ENCODE results near the gene TRIM49D2. TPM values are rescaled to one million over a fixed set of nuclear protein-coding genes. Genes with fewer than 3 reads are reported as not detected.

TRIM49D2 gene, protein sequence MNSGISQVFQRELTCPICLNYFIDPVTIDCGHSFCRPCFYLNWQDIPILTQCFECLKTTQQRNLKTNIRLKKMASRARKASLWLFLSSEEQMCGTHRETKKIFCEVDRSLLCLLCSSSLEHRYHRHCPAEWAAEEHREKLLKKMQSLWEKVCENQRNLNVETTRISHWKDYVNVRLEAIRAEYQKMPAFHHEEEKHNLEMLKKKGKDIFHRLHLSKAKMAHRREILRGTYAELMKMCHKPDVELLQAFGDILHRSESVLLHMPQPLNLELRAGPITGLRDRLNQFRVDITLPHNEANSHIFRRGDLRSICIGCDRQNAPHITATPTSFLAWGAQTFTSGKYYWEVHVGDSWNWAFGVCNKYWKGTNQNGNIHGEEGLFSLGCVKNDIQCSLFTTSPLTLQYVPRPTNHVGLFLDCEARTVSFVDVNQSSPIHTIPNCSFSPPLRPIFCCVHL
- total RNA-seq: not detected in 2 replicates

DNA sequence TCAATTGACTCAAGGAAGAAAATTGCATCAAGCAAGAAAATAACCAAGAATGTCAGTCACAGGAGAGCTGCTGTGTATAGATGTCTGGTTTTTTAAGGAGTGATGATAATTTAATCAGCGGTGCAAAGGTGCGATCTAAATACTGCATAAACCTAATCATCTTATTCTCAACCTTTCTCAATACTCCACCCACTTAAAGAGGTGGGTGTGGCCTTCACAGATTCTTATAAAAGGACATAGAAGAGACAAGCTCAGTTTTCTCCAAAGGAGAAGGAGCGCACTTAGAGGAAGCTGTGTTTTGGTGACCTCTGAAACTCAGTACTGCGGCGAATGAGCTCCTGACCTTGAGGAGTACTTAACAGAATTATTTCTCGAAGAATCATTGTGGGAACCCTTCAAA lies at the start of gene TRIM49D2:
Gene TRIM49D2, plus strand, starts transcription at position 301 of the 400 bp plus-strand sequence. CDS start 2,698 bp downstream, outside the sequence.

DNA sequence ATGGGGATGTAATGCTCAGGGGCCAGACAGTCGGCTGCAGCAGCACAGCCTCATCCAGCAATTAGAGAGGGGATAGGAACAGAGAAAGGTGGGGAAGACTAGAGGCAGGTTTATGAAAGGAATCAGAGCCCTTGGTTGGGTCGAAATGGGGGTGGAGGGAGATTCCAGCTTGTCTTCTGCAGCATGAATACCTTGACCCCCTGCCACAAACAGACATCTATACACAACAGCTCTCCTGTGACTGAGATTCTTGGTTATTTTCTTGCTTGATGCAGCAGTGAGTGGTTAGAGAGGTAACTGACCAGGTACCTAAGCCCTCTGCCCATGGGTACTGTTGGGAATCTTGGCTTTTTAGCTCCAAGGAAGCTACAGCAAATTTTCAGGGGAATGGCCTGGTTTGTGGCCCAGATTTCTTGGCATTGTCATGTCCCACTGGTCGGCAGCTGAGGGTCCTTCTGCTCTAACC lies 1.6 kb upstream of the TRIM49D2 start, which contains the start of gene TRIM49D1:
Gene TRIM49D1, minus strand, starts transcription at position 51 of the 466 bp plus-strand sequence. CDS start 4,535 bp downstream, outside the sequence.

DNA sequence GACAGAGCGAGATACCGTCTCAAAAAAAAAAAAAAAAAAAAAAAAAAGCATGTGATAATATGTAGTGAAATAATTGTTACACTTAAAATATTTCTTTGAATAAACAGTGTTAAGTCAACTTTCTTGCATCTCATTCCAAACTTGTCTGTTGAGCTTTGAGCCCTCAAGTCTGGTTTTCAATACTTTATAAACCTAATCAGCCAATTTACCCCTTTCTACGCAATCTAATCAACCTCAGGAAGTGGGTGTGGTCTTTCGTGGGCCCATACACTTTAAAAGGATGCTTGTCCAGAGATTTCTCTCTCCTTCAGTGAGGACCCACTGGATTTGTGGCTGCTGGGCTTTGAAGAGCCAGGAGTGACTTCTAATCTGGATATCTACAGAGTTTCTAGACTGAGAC lies 41.9 kb downstream of the TRIM49D2 start, which contains the start of gene TRIM64:
Gene TRIM64, plus strand, starts transcription at position 301 of the 400 bp plus-strand sequence. CDS start 2,467 bp downstream, outside the sequence.

Other genes with a start within 250 kb of the TRIM49D2 start
- gene TRIM77, start 213.8 kb upstream of the TRIM49D2 start, total RNA-seq: not detected in 2 replicates
- not detected in 2 replicates for gene TRIM49, start 115.5 kb upstream of the TRIM49D2 start, total RNA-seq
- gene TRIM64B, start 45.6 kb upstream of the TRIM49D2 start, total RNA-seq: not detected in 2 replicates
- not detected in 2 replicates for gene TRIM49D1, start 1.8 kb upstream of the TRIM49D2 start, total RNA-seq
- gene TRIM64, start 42.0 kb downstream of the TRIM49D2 start, total RNA-seq: not detected in 2 replicates
- gene TRIM49C, start 107.0 kb downstream of the TRIM49D2 start, total RNA-seq: not detected in 2 replicates
- gene UBTFL1, start 161.9 kb downstream of the TRIM49D2 start, total RNA-seq: not detected in 2 replicates
- gene NAALAD2, start 210.6 kb downstream of the TRIM49D2 start, total RNA-seq: not detected in 2 replicates